HG02885 (cell line): ENCODE results near the gene RGS12.

Experiments
- ATAC-seq: cut with Tn5 transposase; IDR thresholded peaks from one replicate; pipeline ENCODE4 v1.9.1; 2021; ENCODE audit warnings: mild to moderate bottlenecking; ENCODE audit not compliant: unreplicated experiment, poor library complexity

Gene RGS12

DNA sequence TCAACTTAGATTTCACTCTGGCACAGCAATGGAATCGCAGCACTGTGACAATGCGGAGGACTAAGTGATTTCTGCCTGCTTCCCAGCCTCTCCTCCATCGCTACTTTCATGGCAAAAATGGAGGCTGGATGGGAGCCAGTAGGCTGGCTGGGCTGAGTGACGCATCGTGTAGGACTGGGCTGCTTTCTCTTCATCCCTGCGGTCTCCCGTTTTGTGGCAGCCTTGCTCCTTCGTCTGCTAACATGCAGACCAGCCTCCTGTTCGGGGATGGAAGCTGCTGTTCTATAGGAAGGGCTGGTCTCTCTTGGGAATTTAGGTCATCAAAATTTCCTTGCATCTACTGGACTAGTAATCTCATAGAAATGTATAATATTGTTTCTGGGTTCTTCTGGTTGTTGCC, 15.8 kb upstream of the RGS12 start:
- ATAC-seq = no peak

DNA sequence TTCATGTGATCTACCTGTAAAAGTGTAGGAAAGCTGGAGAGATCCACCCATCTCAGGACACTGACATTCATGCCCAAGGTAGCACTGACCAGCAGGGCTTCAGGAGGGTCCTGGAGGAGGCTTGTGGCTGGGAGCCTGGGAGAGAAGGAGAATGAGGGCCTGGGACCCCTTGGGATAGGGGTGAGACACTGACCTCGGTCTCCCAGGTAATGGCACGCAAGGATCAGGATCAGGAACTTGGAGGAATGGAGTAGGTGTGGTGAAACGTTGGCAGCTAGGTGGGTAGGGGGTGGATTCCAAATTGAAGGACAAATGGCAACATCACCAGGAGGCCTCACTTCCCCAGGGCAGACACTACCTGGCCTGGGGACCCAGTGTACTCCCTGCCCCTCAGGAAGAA, 12.4 kb upstream of the RGS12 start:
- ATAC-seq = no peak

DNA sequence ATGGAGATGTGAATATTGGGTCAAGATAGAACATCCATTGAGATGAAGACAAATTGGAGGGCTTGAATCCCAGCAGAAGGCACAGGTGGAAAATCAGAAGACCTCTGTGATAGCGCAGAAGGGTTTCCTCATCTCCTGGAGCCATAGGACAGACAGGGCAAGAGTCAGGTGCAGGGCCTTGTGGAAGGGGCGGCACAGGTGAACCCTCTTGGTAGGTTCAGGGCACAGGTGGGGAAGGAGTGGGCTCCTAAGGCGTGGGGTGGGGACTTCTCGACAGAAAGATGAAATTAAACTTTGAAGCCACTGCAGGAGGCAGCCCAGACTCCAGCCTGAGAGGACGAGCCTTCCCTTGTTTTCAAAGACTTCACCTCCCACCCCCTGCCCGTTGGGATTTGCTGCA, 9.3 kb upstream of the RGS12 start:
- no peak for ATAC-seq

DNA sequence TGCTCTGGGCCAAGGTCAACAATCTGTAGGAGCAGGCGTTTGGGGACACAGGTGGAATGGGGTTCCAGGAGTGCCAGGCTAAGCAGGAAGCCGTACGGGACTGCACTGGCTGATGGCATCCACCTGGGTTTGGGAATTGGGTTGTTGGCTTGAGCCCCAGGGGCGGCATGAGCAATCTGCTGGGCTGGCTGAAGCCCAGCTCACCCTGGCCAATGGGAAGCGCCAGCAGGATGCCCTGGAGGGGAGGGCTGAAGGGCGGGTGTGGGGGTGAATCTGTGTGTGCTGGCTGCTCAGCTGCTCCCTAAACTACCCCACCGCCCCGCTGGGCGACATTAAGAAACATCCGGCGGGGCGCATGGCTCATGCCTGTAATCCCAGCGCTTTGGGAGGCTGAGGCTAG, 8.9 kb upstream of the RGS12 start:
- ATAC-seq = no peak

DNA sequence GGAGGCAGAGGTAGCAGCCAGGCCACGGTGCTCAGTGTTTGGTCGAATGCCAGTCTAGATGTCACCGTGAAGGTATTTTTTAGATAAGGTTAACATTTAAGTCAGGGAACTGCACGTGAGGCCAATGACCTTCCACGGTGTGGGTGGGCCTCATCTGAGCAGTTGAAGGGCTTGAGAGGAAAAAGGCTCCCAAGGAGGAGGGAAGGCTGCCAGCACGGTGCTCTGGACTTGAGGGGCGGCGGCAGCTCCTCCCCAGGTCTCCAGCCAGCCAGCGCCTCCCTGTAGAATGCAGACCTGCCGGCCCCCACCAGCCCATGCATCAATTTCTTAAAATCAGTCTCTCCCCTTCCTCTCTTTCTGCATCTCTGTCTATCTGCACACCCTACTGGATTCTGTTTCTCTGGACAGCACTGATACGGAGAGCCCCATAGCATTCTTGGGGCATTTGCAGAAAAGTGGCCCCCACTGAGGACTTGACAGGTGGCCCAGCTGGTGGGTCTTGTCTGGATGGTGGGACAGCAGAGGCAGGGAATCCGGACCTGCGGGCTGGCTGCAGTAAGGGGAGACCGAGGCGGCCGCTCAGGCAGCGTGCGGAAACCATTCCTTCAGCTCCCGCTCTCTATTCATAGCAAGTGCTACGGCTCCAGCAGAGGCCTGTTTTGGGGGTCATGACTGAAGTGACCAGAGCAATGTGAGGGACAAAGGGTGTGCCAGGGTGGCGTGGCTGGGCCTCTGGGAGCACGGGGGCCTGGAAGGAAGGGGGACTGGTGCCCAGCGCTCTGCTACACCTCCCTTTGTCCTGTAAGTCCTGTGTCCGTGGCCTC, 7.9 kb upstream of the RGS12 start:
- no peak for ATAC-seq

DNA sequence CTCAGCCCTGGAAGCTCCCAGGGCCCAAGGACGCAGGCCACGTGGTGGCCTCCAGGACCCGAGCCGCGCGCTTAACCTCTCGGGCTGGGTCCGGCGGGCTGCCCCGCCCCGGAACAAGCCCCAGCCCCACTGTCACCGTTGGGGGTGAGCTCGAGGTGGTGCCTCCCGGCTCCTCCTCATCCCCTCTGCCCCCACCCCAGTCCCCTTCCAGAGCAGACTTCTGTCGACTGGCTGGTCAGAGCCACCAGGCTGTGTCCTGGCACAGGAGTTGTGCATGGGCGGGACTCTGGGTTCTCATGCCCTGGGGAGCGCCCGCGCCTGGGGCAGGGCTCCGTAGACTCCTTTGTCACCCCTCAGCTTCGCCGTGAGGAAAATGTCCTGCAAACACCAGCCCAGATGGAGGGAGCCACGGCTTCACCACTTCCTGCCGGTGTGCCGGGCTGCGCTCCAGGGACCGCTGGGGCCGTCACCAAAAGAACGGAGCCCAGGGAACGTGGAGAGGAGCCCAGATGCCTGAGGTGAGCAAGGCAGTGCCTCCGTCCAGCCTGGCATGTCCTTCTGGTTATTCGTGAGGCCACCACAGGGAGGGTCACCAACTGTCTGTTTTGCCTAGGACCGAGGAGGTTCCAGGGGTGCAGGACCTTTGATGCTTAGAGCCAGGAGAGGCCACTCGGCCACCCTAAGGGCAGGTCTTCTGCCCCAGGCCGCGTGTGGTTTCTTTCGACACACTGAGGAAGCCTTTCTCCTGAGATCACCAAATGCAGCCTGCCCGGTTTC, 7.1 kb upstream of the RGS12 start:
- ATAC-seq = peak; percentile 92

DNA sequence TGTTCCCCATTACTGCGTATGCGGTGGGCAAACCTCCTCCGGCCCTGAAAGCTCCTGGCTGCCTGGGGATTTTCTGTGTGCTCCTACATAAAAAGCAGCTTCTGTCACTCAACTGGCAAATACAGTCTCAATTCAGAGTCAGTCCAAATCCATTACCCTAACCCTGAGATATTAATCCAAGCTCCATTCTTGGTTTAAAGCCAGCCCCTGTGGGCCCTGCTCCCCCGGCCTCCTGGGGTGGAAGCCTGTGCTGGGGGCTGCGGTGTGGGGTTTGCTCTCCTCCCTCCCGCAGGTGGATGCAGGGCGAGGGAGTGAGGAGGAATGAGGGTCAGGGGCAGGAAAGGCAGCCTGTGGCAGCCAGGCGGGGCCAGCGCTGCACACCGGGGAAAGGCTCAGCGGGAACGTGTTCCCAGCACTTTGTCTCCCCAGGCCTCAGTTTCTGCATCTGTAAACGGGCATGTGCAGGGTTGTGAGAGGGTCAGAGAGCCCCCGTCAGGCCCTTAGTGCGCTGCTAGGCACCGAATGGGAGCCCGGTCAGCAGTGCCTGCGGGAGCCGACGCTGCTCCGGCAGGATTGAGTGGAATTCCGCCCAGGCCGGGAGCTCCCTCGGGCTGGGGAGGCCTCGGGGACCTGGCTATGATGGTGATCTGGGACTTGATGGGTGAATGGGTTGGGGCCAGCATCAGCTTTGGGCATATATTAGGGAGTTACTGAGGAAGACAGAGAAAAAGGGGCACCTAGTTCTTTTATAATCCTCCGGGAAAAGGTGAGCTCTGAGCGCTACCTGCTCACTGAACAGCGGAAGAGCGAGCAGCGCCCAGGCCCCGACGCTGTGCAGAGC, 6.3 kb upstream of the RGS12 start:
- ATAC-seq = peak; percentile 36

DNA sequence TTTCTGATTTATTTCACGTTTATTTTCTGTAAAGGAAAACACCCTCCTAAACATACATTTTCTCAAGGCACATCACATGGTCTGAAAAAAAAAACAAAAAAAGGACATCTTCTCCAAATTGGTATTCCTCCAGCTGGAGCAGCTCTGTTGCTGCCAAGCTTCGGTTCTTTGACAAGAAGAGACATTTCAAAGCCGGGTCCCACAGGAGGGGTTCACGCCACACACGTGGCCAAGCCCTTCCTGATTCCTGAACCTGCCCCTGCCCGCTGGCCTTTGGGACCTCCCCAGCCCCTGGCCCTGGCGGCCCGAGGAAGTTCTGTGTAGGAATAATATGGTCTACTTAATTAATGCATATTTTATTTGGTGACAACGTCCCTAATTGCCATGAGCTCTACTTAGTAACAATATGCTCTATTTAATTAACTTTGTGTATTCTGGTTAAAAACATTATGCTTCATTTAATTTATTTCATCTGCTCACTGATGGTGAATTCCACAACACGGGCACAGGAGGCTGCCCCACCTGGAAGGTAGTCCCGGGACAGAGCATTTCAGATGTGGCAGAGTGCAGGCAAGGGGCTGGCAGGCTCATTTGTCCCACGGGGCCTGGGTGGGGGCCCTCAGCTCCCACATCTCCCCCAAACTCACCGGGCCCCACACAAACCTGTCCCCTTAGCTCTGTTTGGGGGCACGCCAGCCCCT, 5.4 kb upstream of the RGS12 start:
- no peak for ATAC-seq

DNA sequence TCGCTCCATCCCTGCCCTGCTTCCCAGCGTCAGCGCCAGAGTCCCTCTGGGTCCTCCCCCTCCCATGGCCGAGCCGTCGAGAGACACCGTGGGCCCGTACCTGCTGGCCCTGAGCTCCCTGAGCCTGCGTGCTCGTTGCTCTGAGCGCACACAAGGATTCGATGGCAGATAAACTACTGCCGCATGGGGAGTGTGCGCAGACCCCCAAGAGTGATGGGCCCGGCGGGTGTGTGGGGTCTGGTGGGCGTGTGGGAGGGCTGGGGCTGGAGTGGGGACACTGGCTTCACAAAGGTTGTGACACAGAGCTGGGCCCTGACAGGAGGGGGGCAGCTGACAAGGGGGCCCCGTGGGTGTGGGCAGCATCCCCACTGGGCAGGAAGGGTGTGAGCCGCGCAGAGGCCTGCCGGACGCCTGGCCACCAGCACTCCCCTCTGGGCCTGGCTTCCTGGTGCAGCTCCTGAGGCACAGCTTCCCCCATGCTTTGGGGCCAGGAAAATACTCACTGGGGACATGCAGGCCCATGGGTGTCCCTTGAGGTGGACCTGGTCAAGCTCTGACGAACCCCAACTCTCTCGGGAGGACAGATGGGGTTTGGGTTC, 4.8 kb upstream of the RGS12 start:
- ATAC-seq = no peak

DNA sequence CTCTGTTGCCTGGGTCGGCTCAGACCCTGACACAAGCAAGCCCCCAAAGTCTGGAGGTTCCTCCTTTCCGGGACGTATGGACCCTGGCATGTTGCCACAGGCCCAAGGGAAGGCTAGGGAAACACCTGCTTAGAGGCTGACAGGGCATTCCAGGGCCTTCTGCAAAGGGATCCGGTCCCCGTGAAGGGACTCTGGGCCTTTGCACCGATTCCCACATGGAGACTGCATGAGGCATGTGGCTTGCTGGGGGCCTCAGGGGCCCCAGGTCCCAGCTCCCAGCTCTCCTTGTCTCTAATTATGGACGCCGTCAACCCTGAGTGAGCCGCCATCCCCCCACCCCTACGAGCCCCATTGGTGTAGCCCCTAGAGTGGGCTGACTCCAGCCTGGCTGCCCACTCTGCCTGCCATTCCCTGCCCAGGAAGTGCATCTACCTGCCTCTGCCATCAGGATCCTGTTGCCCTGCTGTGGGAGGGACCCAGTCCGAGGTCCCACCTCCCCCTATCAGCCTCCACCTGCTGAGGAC, 4.2 kb upstream of the RGS12 start:
- ATAC-seq = no peak

DNA sequence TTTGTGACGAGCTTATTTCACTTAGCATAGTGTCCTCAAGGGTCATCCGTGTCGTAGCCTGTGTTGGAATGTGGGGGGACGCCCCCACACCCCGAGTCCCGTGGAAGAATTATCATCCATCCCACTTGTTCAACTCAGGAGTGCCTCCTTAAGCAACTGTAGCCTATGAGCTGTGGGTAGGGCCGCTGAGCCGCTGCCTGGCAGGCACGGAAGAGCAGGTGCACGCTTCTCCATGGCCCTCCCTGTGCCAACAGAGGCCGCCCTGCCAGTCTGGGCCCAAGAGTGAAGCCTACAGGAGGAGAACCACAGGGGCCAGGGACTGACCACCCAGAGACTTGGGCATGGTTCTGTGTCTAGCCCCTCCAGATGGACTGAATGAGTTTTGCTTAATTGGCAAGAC, 2.3 kb upstream of the RGS12 start:
- no peak for ATAC-seq

DNA sequence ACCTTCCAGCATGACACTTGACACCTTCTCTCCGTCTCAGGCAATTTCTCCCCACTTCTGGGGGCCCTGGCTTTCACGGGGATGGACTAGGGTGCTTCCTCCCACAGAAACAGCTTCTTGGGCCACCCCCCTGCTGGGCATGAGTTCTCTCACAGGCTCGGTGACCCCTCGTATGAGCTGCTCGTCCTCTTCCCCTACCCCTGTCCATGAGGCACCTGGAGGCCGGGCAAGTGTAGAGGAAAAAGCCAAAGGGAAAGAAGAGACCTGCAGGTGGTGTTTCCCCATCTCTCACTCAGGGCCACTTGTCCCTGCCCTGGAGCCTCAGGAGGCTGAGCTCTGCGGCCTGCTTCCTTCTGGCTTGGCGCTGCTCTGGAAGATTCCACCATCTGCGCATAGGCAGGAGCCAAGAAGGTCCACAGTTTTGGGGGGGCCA, 1.9 kb upstream of the RGS12 start:
- ATAC-seq = no peak

DNA sequence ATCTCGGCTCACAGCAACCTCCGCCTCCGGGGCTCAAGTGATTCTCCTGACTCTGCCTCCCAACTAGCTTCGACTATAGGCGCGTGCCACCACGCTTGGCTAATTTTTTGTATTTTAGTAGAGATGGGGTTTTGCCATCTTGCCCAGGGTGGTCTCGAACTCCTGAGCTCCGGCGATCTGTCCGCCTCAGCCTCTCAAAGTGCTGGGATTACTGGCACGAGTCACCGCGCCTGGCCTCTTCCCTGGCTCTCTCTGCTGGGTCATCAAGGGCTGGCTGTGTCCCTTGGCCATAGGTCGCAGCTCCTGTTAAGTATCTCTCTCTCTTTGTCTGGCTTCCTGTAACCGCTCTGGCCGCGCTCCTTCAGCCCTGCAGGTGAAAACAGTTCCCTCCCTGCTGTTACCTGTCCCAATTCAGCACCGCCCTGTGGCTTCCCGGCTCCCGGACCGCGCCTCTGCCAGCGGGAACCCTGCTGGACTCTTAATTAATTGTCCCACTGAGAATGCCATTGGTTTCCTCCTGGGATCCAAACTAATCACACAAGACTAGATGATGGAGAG, 1.3 kb upstream of the RGS12 start:
- no peak for ATAC-seq

DNA sequence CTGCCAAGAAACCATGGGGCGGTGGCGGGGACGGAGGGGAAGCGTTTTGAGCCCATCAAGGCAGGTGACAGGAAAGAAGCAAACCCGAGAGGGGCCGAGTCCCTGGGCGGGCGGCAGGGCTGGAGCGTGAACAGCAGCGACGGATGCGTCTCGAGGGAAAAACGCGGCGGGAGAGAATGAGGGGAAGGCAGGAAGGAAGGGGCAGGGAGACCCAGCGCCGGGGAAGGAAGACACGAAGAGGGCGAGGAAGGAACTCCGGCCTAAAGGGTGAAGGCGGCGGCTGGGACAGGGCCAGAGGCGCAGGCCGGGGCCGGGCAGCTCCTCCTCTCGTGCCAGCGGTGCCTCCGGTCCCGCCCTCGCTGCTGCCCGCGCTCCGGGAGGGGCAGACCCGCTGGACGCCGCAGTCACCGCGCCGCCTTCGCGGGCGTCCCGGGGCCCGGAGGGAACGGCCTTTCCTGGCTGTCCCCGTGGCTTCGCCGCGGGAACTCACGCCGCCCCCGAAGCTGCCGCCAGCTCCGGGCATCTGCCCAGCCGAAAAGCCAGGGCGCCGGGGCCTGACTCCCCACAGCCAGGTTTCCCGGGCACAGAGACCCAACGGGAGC, 751 bp upstream of the RGS12 start:
- peak; percentile 12 for ATAC-seq

DNA sequence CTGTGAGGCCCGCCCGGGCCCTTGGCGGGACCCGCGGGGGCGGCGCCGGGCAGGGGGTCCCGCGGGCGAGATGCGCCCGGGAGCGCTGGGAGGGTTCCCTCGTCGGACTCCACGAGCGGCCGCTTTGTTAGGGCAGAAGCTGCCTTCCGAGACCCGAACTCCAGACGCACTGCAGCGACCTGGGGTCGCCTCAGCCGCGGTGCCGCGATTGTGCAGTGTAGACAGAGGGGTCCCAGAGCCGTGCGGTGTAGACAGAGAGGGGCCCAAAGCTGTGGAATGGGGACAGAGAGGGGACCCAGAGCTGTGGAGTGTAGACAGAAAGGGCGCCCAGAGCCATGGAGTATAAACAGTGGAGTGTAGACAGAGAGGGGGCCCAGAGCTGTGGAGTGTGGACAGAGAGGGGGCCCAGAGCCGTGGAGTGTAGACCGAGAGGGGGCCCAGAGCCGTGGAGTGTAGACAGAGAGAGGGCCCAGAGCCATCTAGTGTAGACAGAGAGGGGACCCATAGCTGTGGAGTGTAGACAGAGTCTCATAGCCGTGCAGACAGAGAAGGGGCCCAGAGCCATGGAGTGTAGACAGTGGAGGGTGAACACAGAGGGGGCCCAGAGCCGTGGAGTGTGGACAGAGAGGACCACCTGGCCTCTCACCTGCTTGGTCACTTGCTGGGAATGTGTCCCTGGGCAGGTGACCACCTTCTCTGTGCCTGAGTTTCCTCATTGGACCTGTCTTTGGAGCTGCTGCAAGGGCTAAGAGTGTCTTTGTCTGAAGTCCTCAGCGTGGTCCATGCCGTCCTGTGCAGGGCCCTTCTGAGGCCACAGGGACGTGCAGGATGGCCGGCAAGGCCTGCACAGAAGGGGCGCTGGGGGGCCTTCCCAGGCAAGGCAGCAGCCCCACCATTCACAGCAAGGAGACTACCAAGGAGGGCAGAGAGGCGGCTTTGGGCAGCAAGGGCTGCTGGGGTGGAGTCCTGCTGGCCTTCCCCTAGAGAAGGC, 875 bp downstream of the RGS12 start:
- ATAC-seq = peak; percentile 3

DNA sequence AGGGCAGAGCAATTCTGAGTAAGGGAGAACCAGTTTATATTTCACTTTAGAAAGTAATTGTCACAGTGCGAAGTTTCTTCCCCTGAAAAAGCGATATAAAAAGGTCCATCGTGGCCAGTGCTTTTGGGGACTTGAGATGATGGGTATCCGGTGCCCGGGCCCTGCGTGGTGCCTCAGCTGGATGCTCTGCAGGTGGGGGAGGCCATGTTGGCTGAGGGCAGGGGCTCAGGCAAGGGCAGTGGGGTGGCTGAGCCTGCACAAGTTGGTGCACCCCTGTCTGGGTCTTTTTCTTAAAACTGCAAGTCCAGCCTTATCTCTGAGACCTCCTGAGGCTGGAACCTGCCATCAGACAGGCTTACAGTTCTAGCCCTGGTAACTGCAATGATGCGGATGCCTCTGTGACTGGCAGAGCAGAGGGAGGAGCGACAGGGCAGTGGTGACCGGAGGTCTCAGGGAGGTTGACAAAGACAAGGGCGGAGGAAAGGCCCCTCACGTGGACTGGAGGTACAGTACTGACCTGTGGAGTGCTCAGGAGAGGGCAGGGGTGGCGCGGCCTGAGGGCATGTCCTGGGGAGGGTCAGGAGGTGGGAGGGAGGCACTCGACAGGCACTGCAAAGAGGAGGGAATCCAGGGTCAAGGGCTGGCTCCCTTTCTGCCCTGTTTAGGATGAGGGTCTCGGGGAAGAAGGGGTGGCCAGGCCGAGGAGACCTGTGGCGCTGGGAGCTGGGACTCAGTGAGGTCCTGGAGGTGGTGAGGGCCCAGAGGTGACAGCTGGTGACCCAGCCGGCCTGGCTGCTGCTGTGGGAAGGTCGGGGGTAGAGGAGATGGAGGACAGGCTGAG, 1.8 kb downstream of the RGS12 start:
- ATAC-seq = no peak
